Suppressor macrophage treated with lipopolysaccharide for 4 hours (primary cell): ENCODE results near the gene TMBIM1.

Experiments used
- DNase-seq: peaks from one replicate; pipeline ENCODE4 v3.0.0-alpha.2; 2020

TMBIM1 gene

GRCh38 chr2:218271487-218271797, 20.9 kb downstream of the TMBIM1 start:
- DNase-seq: no peak

GRCh38 chr2:218270721-218271486, 21.4 kb downstream of the TMBIM1 start:
- DNase-seq: no peak

GRCh38 chr2:218269900-218270720, 22.2 kb downstream of the TMBIM1 start, which contains the start of the genes AAMP and PNKD:
Gene AAMP, minus strand, starts transcription at chr2:218270137. Its CDS starts 51 bp downstream, at chr2:218270086.
Gene PNKD, plus strand, starts transcription at chr2:218270519. Its CDS starts 17 bp downstream, at chr2:218270536.
- DNase-seq: peak; percentile 100

- DNase-seq: no peak
Measured at GRCh38 chr2:218267259-218267658, 25.0 kb downstream of the TMBIM1 start.

- no peak for DNase-seq
Measured at GRCh38 chr2:218266316-218266979, 25.9 kb downstream of the TMBIM1 start.

GRCh38 chr2:218265626-218266025, 26.7 kb downstream of the TMBIM1 start:
- no peak for DNase-seq

- no peak for DNase-seq
Measured at GRCh38 chr2:218264773-218265561, 27.3 kb downstream of the TMBIM1 start.

- DNase-seq: peak; percentile 77
Measured at GRCh38 chr2:218263817-218264641, 28.3 kb downstream of the TMBIM1 start.

- DNase-seq: no peak
Measured at GRCh38 chr2:218262631-218263586, 29.4 kb downstream of the TMBIM1 start.

GRCh38 chr2:218262237-218262600, 30.1 kb downstream of the TMBIM1 start:
- DNase-seq: no peak

GRCh38 chr2:218261423-218262236, 30.7 kb downstream of the TMBIM1 start:
- peak; percentile 67 for DNase-seq

GRCh38 chr2:218260742-218261422, 31.4 kb downstream of the TMBIM1 start, which contains the start of gene GPBAR1:
Gene GPBAR1, plus strand, starts transcription at chr2:218261015. Its CDS starts 1,710 bp downstream, at chr2:218262725.
- DNase-seq: no peak

- no peak for DNase-seq
Measured at GRCh38 chr2:218260166-218260565, 32.1 kb downstream of the TMBIM1 start.

- DNase-seq: peak; percentile 77
Measured at GRCh38 chr2:218259099-218259961, 33.0 kb downstream of the TMBIM1 start.

GRCh38 chr2:218257390-218257981, 34.8 kb downstream of the TMBIM1 start:
- peak; percentile 89 for DNase-seq

- DNase-seq: no peak
Measured at GRCh38 chr2:218256612-218257350, 35.5 kb downstream of the TMBIM1 start.

- DNase-seq: peak; percentile 76
Measured at GRCh38 chr2:218255446-218255845, 36.9 kb downstream of the TMBIM1 start.
